ENCODE results near the gene TRIM56.

DNA sequence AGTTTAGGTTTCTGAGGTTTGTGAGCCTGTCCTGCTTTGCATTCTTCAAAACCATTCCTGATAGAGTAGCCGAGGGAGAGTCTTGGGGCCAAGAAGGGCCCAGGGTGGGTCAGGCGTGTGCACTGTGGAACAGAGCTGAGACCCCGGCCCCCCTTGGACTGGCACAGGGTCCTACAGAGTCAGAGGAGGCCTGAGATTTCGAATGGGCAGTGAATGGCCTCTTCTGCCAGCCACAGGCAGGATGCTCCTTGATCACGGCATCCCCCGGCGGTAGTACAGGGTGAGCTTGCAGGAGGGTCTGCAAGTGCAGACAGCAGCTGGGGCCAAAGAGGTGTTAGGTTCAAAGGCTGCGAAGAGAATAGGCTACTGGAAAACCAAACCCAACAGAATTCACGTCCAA lies 4.6 kb downstream of the TRIM56 start:
- TF ChIP-seq EZH2phosphoT487 (IDR thresholded peaks at IDR 0.05; ENCODE audit: low read length): no peak
- TF ChIP-seq, protein P1, sequence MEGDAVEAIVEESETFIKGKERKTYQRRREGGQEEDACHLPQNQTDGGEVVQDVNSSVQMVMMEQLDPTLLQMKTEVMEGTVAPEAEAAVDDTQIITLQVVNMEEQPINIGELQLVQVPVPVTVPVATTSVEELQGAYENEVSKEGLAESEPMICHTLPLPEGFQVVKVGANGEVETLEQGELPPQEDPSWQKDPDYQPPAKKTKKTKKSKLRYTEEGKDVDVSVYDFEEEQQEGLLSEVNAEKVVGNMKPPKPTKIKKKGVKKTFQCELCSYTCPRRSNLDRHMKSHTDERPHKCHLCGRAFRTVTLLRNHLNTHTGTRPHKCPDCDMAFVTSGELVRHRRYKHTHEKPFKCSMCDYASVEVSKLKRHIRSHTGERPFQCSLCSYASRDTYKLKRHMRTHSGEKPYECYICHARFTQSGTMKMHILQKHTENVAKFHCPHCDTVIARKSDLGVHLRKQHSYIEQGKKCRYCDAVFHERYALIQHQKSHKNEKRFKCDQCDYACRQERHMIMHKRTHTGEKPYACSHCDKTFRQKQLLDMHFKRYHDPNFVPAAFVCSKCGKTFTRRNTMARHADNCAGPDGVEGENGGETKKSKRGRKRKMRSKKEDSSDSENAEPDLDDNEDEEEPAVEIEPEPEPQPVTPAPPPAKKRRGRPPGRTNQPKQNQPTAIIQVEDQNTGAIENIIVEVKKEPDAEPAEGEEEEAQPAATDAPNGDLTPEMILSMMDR (IDR thresholded peaks at IDR 0.05; ENCODE audit: low read length): no peak
